Astrocyte of the hippocampus (primary cell): ENCODE results near the gene SLC34A2.

Experiments
- DNase-seq: peaks from one replicate; pipeline ENCODE4 v3.0.0; 2011; ENCODE audit warnings: low read depth, low spot score

Gene SLC34A2

GRCh38 chr4:25722964-25723363, 67.3 kb downstream of the SLC34A2 start:
- no peak for DNase-seq

GRCh38 chr4:25723409-25723808, 67.8 kb downstream of the SLC34A2 start:
- DNase-seq = peak; percentile 30

- no peak for DNase-seq
Observed at GRCh38 chr4:25725870-25726269, 70.2 kb downstream of the SLC34A2 start.

- DNase-seq = no peak
Observed at GRCh38 chr4:25727711-25728493, 72.3 kb downstream of the SLC34A2 start.
